H1 (cell line): Measurements from ENCODE around the gene HDDC3. TPM values are rescaled to one million over a fixed set of nuclear protein-coding genes. Genes with fewer than 3 reads are reported as not detected.

Experiments used
- CTCF ChIA-PET: fragments of 300-600 bp; sonication (Branson Sonifier 250); formaldehyde crosslinking; loops from one replicate; lab custom pipeline; 2021; ENCODE audit not compliant: partially characterized antibody; lab: Charles Lee
- POLR2A ChIA-PET: fragments of 300-600 bp; sonication (Branson Sonifier 250); formaldehyde crosslinking; loops from one replicate; lab custom pipeline; 2021; ENCODE audit warnings: inconsistent platforms; ENCODE audit not compliant: partially characterized antibody; lab: Charles Lee
- DNase-seq, 2 experiments: peaks; one replicate each; pipeline versions ENCODE4 v3.0.0 to v3.0.0-alpha.2; 2010 to 2022; ENCODE audit warnings: low spot score in 2 of 2, low read depth in 1 of 2, mixed read lengths in 1 of 2
- FAIRE-seq: peaks from 2 replicates; lab custom pipeline; 2011; peaks lifted over from hg19 to GRCh38; lab: Jason Lieb, UNC
- H2AFZ ChIP-seq: 2 replicates; pipeline ENCODE4 v1.8.1; 2012; ENCODE audit warnings: low read length, inconsistent platforms
- H2AK5ac ChIP-seq: 2 replicates; pipeline ENCODE4 v1.6.1; 2013; ENCODE audit warnings: low read depth, low read length
- H2BK120ac ChIP-seq: replicated peaks from 2 replicates; pipeline ENCODE3; 2013; ENCODE audit warnings: low read depth, low read length, inconsistent platforms
- H2BK12ac ChIP-seq: 2 replicates; pipeline ENCODE4 v1.6.1; 2013; ENCODE audit warnings: low read depth, low read length
- H2BK15ac ChIP-seq: 2 replicates; pipeline ENCODE4 v1.6.1; 2013; ENCODE audit warnings: low read length
- H2BK20ac ChIP-seq: 2 replicates; pipeline ENCODE4 v1.6.1; 2013; ENCODE audit warnings: low read length
- H2BK5ac ChIP-seq: 2 replicates; pipeline ENCODE4 v1.6.1; 2013; ENCODE audit warnings: low read depth, low read length
- H3K14ac ChIP-seq: 2 replicates; pipeline ENCODE4 v1.6.1; 2013; ENCODE audit warnings: inconsistent platforms; ENCODE audit not compliant: insufficient read length
- H3K18ac ChIP-seq: 2 replicates; pipeline ENCODE4 v1.6.1; 2013; ENCODE audit warnings: low read length; ENCODE audit errors: extremely low read depth
- H3K23ac ChIP-seq: 2 replicates; pipeline ENCODE4 v1.6.1; 2013; ENCODE audit warnings: inconsistent platforms; ENCODE audit not compliant: insufficient read length
- H3K23me2 ChIP-seq: 2 replicates; pipeline ENCODE4 v1.6.1; 2013; ENCODE audit warnings: low read depth, low read length
- H3K27ac ChIP-seq: 2 replicates; pipeline ENCODE4 v1.6.1; 2011; ENCODE audit warnings: low read depth, low read length, inconsistent platforms
- H3K27me3 ChIP-seq, 4 experiments: replicated peaks in 1 of 4; 1 replicate in 1 of 4; 2 replicates in 3 of 4; pipeline versions ENCODE4 v1.6.1 to v1.8.1; 2011 to 2013; ENCODE audit warnings: low read length in 3 of 4, mild to moderate bottlenecking in 3 of 4, inconsistent platforms in 2 of 4, mixed read lengths in 2 of 4, moderate library complexity in 1 of 4; ENCODE audit not compliant: control insufficient read depth in 3 of 4, insufficient read depth in 3 of 4; ENCODE audit errors: extremely low read depth in 1 of 4
- H3K36me3 ChIP-seq, 4 experiments: 2 replicates each; pipeline versions ENCODE4 v1.6.1 to v1.8.1; 2011 to 2013; ENCODE audit warnings: mild to moderate bottlenecking in 4 of 4, low read length in 3 of 4, moderate library complexity in 2 of 4, control low read depth in 1 of 4, inconsistent platforms in 1 of 4; ENCODE audit not compliant: insufficient read depth in 4 of 4, control insufficient read depth in 2 of 4
- H3K4ac ChIP-seq: replicated peaks from 2 replicates; pipeline ENCODE3; 2013; ENCODE audit warnings: low read length, low read depth, mixed read lengths, inconsistent platforms; ENCODE audit not compliant: insufficient read length
- H3K4me1 ChIP-seq, 4 experiments: replicated peaks in 1 of 4; 1 replicate in 1 of 4; 2 replicates in 3 of 4; pipeline versions ENCODE4 v1.6.1 to v1.8.1; 2011 to 2013; ENCODE audit warnings: low read length in 3 of 4, inconsistent platforms in 2 of 4, mixed read lengths in 1 of 4; ENCODE audit not compliant: insufficient read depth in 4 of 4, control insufficient read depth in 3 of 4
- H3K4me2 ChIP-seq, 2 experiments: 2 replicates each; pipeline versions ENCODE4 v1.6.1 to v1.8.1; 2011 to 2013; ENCODE audit warnings: low read depth in 2 of 2, low read length in 2 of 2, control low read depth in 1 of 2, inconsistent platforms in 1 of 2, mild to moderate bottlenecking in 1 of 2; ENCODE audit not compliant: insufficient read depth in 1 of 2
- H3K4me3 ChIP-seq, 4 experiments: fragments of 200-600, 300-600 bp in 1 of 4; sonication (generic), shearing (Covaris generic), sonication (Bioruptor Twin) in 1 of 4; 2 replicates each; pipeline versions ENCODE4 v1.5.1 to v1.8.1; 2011 to 2016; ENCODE audit warnings: low read length in 4 of 4, low read depth in 3 of 4, control low read depth in 2 of 4, inconsistent platforms in 2 of 4, mild to moderate bottlenecking in 2 of 4, mixed read lengths in 1 of 4, moderate library complexity in 1 of 4; ENCODE audit not compliant: insufficient read depth in 2 of 4; ENCODE audit errors: extremely low read depth in 1 of 4
- H3K56ac ChIP-seq: replicated peaks from 2 replicates; pipeline ENCODE3; 2013; ENCODE audit warnings: low read depth, mild to moderate bottlenecking, mixed read lengths, low read length, inconsistent platforms; ENCODE audit not compliant: insufficient read length
- H3K79me1 ChIP-seq: 2 replicates; pipeline ENCODE4 v1.6.1; 2013; ENCODE audit warnings: low read depth, low read length, control low read depth
- H3K79me2 ChIP-seq, 2 experiments: 2 replicates each; pipeline versions ENCODE4 v1.6.1 to v1.8.1; 2012 to 2013; ENCODE audit warnings: low read length in 2 of 2, mild to moderate bottlenecking in 2 of 2, inconsistent platforms in 1 of 2; ENCODE audit not compliant: insufficient read depth in 2 of 2, control insufficient read depth in 1 of 2
- H3K9ac ChIP-seq, 4 experiments: replicated peaks in 1 of 4; 1 replicate in 1 of 4; 2 replicates in 3 of 4; pipeline versions ENCODE4 v1.6.1 to v1.8.1; 2011 to 2013; ENCODE audit warnings: low read depth in 3 of 4, low read length in 3 of 4, control low read depth in 2 of 4, mild to moderate bottlenecking in 2 of 4, moderate library complexity in 2 of 4, inconsistent platforms in 1 of 4; ENCODE audit errors: extremely low read depth in 1 of 4
- H3K9me3 ChIP-seq, 2 experiments: 2 replicates each; pipeline versions ENCODE4 v1.6.1 to v1.8.1; 2012 to 2013; ENCODE audit warnings: mild to moderate bottlenecking in 2 of 2, moderate library complexity in 2 of 2, control low read depth in 1 of 2, inconsistent platforms in 1 of 2, low read depth in 1 of 2, low read length in 1 of 2, mixed read lengths in 1 of 2; ENCODE audit not compliant: insufficient read depth in 2 of 2
- H4K20me1 ChIP-seq, 2 experiments: replicated peaks in 1 of 2; 2 replicates each; pipeline versions ENCODE3 to v1.8.1; 2011 to 2013; ENCODE audit warnings: inconsistent platforms in 2 of 2, low read length in 2 of 2, mild to moderate bottlenecking in 1 of 2; ENCODE audit not compliant: insufficient read depth in 2 of 2, control insufficient read depth in 1 of 2
- H4K5ac ChIP-seq: 2 replicates; pipeline ENCODE4 v1.6.1; 2013; ENCODE audit warnings: low read length, low read depth, mixed read lengths, inconsistent platforms; ENCODE audit not compliant: insufficient read length
- H4K8ac ChIP-seq: 2 replicates; pipeline ENCODE4 v1.8.0; 2013; ENCODE audit warnings: mild to moderate bottlenecking, moderate library complexity, low read length, inconsistent platforms; ENCODE audit not compliant: insufficient read depth; ENCODE audit errors: extremely low read depth
- H4K91ac ChIP-seq: replicated peaks from 2 replicates; pipeline ENCODE3; 2013; ENCODE audit warnings: low read length, mixed read lengths, inconsistent platforms; ENCODE audit not compliant: insufficient read length
- NANOG ChIP-seq: IDR thresholded peaks from 2 replicates; pipeline ENCODE4 v1.6.1; 2011; ENCODE audit warnings: low read length, low read depth, mild to moderate bottlenecking, inconsistent platforms; ENCODE audit not compliant: insufficient read depth, poor library complexity, severe bottlenecking
- RXRA ChIP-seq: IDR thresholded peaks from 2 replicates; pipeline ENCODE4 v1.6.1; 2011; ENCODE audit warnings: low read depth, mild to moderate bottlenecking, low read length, moderate library complexity; ENCODE audit not compliant: insufficient read depth
- SP2 ChIP-seq: IDR thresholded peaks from 2 replicates; pipeline ENCODE4 v1.6.1; 2012; ENCODE audit warnings: mild to moderate bottlenecking, low read length, inconsistent platforms
- TAF7 ChIP-seq: optimal IDR thresholded peaks from 2 replicates; pipeline ENCODE3; 2011; ENCODE audit warnings: low read depth, mild to moderate bottlenecking, inconsistent platforms, low read length, moderate library complexity, borderline replicate concordance
- WGBS, 2 experiments: shearing (Covaris generic) in 1 of 2; methylation state at CpG; one replicate each; pipeline versions ENCODE4 v1.1.6 to v1.1.7; 2013 to 2015; ENCODE audit warnings: low lambda C conversion rate in 2 of 2, mixed read lengths in 2 of 2, inconsistent platforms in 1 of 2, low coverage in 1 of 2, missing lambda C conversion rate in 1 of 2; ENCODE audit not compliant: insufficient replicate concordance in 2 of 2, insufficient coverage in 1 of 2, insufficient read length in 1 of 2; ENCODE audit errors: extremely low coverage in 1 of 2, missing lambda C conversion rate in 1 of 2; 5-methylcytosine and 5-hydroxymethylcytosine counted together
- polyA plus RNA-seq, 7 experiments: library from polyadenylated mRNA; depleted of rRNA in 3 of 7; stranded (reverse) in 5 of 7; unstranded in 2 of 7; fragments of >200 nt in 5 of 7; fragments of 200-250 nt in 2 of 7; gene quantifications; 1 replicate in 5 of 7; 2 replicates in 1 of 7; 4 replicates in 1 of 7; pipeline versions ENCODE4 v1.2.1 to v1.2.3, GENCODE V29; 2011 to 2013; ENCODE audit warnings: missing spikeins in 2 of 7, mixed read lengths in 2 of 7
- total RNA-seq: library from RNA; stranded (reverse); fragmentation: NEBNext Ultra II Directional; extraction: Animal tissue kit (Norgen Biotek cat#: 25700); gene quantifications from 2 replicates; pipeline ENCODE4 v1.2.1, GENCODE V29; 2021
- TF ChIP-seq, protein P1 (sequence below): IDR thresholded peaks from 2 replicates; pipeline ENCODE4 v1.6.1; 2011; ENCODE audit warnings: low read length, improper control_type of control experiment
- TF ChIP-seq, protein P2 (sequence below), 3 experiments: IDR thresholded peaks; 1 replicate in 2 of 3; 2 replicates in 1 of 3; pipeline versions ENCODE4 v1.5.1 to v1.6.1; 2011; ENCODE audit warnings: low read length in 3 of 3, mild to moderate bottlenecking in 3 of 3, inconsistent platforms in 2 of 3, low read depth in 1 of 3, moderate library complexity in 1 of 3; ENCODE audit not compliant: insufficient read depth in 1 of 3; ENCODE audit errors: control extremely low read depth in 1 of 3

HDDC3 gene
- total and polyA plus RNA-seq, 2 of the 8 experiments (the other 6 are each of a cell fraction or from before 2014, with no cell fraction given), result 16.3 to 16.5 TPM

GRCh38 chr15:90911302-90911623, 21.1 kb downstream of the HDDC3 start:
- Histone ChIP-seq H3K36me3 (no peaks in the 10 kb centered on the region; a peak in 3 of 8 replicates), H3K9me3 (no peaks in the 10 kb centered on the region), H3K9ac (no peak overlapping the region), H2BK20ac (no peak overlapping the region), H3K4ac (no peak overlapping the region), H4K91ac (no peak overlapping the region), H3K4me3 (no peak overlapping the region), H2AK5ac (no peak overlapping the region), H2BK15ac (no peak overlapping the region), H2BK12ac (no peak overlapping the region), H3K14ac (no peak overlapping the region), H4K5ac (no peak overlapping the region), H2BK120ac (no peak overlapping the region), H4K20me1 (peaks cover 2 to 6% of the 10 kb centered on the region in 2 experiments), H3K23me2 (no peaks in the 10 kb centered on the region), H3K18ac (no peak overlapping the region), H3K56ac (no peak overlapping the region), H3K4me1 (peaks cover 0 to 1% (median 0%) of the 10 kb centered on the region in 4 experiments; a peak in 1 of 7 replicates), H3K4me2 (no peak overlapping the region), H2BK5ac (no peak overlapping the region; the same call in 1 of the 2 replicates), H4K8ac (no peak overlapping the region), H3K79me2 (no peaks in the 10 kb centered on the region), H3K27ac (no peak overlapping the region), H3K79me1 (no peaks in the 10 kb centered on the region), H3K27me3 (no peaks in the 10 kb centered on the region), H2AFZ (no peak overlapping the region), H3K23ac (no peak overlapping the region)
- POLR2A ChIA-PET, result interaction anchor here (0.9 kb wide), 1 partner anchor 9 kb away, joined by 3 read pairs; no protein-coding TSS in a partner anchor
- CTCF ChIA-PET, result interaction anchor here (1.1 to 11.2 kb wide), 5 partner anchors 16 to 268 kb away, joined by 3 to 187 read pairs (median 3); partner anchors contain the start of genes HDDC3 and UNC45A
- 82% methylated on average over 18 of the region's 19 CpGs; no CpG with 5 or more reads in 1 of the 2 experiments for WGBS, 2 experiments
- no peak for TF ChIP-seq NANOG
- no peak for TF ChIP-seq TAF7
- TF ChIP-seq, protein P1, sequence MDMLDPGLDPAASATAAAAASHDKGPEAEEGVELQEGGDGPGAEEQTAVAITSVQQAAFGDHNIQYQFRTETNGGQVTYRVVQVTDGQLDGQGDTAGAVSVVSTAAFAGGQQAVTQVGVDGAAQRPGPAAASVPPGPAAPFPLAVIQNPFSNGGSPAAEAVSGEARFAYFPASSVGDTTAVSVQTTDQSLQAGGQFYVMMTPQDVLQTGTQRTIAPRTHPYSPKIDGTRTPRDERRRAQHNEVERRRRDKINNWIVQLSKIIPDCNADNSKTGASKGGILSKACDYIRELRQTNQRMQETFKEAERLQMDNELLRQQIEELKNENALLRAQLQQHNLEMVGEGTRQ, result no peak
- TF ChIP-seq SP2, result no peak
- TF ChIP-seq, protein P2, sequence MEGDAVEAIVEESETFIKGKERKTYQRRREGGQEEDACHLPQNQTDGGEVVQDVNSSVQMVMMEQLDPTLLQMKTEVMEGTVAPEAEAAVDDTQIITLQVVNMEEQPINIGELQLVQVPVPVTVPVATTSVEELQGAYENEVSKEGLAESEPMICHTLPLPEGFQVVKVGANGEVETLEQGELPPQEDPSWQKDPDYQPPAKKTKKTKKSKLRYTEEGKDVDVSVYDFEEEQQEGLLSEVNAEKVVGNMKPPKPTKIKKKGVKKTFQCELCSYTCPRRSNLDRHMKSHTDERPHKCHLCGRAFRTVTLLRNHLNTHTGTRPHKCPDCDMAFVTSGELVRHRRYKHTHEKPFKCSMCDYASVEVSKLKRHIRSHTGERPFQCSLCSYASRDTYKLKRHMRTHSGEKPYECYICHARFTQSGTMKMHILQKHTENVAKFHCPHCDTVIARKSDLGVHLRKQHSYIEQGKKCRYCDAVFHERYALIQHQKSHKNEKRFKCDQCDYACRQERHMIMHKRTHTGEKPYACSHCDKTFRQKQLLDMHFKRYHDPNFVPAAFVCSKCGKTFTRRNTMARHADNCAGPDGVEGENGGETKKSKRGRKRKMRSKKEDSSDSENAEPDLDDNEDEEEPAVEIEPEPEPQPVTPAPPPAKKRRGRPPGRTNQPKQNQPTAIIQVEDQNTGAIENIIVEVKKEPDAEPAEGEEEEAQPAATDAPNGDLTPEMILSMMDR (IDR thresholded peaks at IDR 0.05; ENCODE audit: control extremely low read depth in 1 of 3, insufficient read depth in 1 of 3, low read depth in 1 of 3, low read length in 3 of 3), result no peak
- TF ChIP-seq RXRA, result no peak
- no peak for DNase-seq
- FAIRE-seq, result no peak
